Glomerular visceral epithelial cell (primary cell): ENCODE results near the gene PRR16.

ENCODE experiments used
- DNase-seq: peaks from one replicate; pipeline ENCODE4 v3.0.0-alpha.2; 2016; ENCODE audit errors: extremely low spot score

PRR16 gene

GRCh38 chr5:120735076-120735475 lies 271.0 kb downstream of the PRR16 start:
- no peak for DNase-seq
